T-helper 2 cell treated with Interferon-gamma antibody and Interleukin-4, amounts not matched to agents 5 μg/mL and 100 μg/mL, for 36 hours (primary cell): ENCODE measurements around the gene TUBB1.
"Not testable (repeated sequence)": the region's sequence is repeated elsewhere in the genome, so short reads cannot be mapped to it uniquely, and the experiment has no call there.

Source experiments
- DNase-seq: peaks from one replicate; pipeline ENCODE4 v3.0.0; 2021; ENCODE audit warnings: low spot score
- H3K27ac Mint-ChIP-seq: one replicate; pipeline ENCODE4 v1.8.0; 2021; ENCODE audit warnings: mild to moderate bottlenecking, mixed read lengths
- H3K27me3 Mint-ChIP-seq: one replicate; pipeline ENCODE4 v1.8.0; 2021; ENCODE audit warnings: low read depth, mixed read lengths
- H3K36me3 Mint-ChIP-seq: one replicate; pipeline ENCODE4 v1.8.0; 2021; ENCODE audit warnings: low read depth, mixed read lengths
- H3K4me1 Mint-ChIP-seq: one replicate; pipeline ENCODE4 v1.8.0; 2021; ENCODE audit warnings: low read depth, mixed read lengths
- H3K4me3 Mint-ChIP-seq: one replicate; pipeline ENCODE4 v1.8.0; 2022; ENCODE audit warnings: mild to moderate bottlenecking, moderate library complexity, mixed read lengths
- H3K9me3 Mint-ChIP-seq: one replicate; pipeline ENCODE4 v1.8.0; 2021; ENCODE audit warnings: mixed read lengths

TUBB1 gene

GRCh38 chr20:59006167-59006863 lies 12.9 kb upstream of the TUBB1 start:
- no peak for DNase-seq
- H3K4me3 Mint-ChIP-seq: peak overlapping the region; percentile 90
- H3K9me3 Mint-ChIP-seq: no peaks in the 10 kb centered on the region
- peak overlapping the region; percentile 72 for H3K27ac Mint-ChIP-seq
- H3K36me3 Mint-ChIP-seq: peaks cover 22% of the 10 kb centered on the region
- H3K4me1 Mint-ChIP-seq: peaks cover 40% of the 10 kb centered on the region
- no peaks in the 10 kb centered on the region for H3K27me3 Mint-ChIP-seq

GRCh38 chr20:59006864-59007664 lies 12.2 kb upstream of the TUBB1 start, which contains the start of gene CTSZ:
TSS of gene CTSZ (minus strand) at chr20:59007254. CDS start at chr20:59007128, 126 bp downstream.
- no peaks in the 10 kb centered on the region for H3K9me3 Mint-ChIP-seq
- H3K27ac Mint-ChIP-seq: peak within 1 kb of the TSS; percentile 85
- peak within 1 kb of the TSS; percentile 90 for H3K4me3 Mint-ChIP-seq
- peaks cover 18% of the 10 kb centered on the region for H3K36me3 Mint-ChIP-seq
- no peaks in the 10 kb centered on the region for H3K27me3 Mint-ChIP-seq
- H3K4me1 Mint-ChIP-seq: peaks cover 45% of the 10 kb centered on the region
- DNase-seq: peak; percentile 51

GRCh38 chr20:59007665-59008511 lies 11.3 kb upstream of the TUBB1 start:
- Mint-ChIP-seq H3K27ac (peak overlapping the region; percentile 85), H3K27me3 (no peaks in the 10 kb centered on the region), H3K36me3 (peaks cover 13% of the 10 kb centered on the region), H3K4me1 (peaks cover 46% of the 10 kb centered on the region), H3K4me3 (peak overlapping the region; percentile 80), H3K9me3 (no peaks in the 10 kb centered on the region)
- DNase-seq: no peak

- H3K9me3 Mint-ChIP-seq: no peaks in the 10 kb centered on the region
- no peak for DNase-seq
- peaks cover 7% of the 10 kb centered on the region for H3K36me3 Mint-ChIP-seq
- H3K4me1 Mint-ChIP-seq: peaks cover 51% of the 10 kb centered on the region
- no peak overlapping the region for H3K27ac Mint-ChIP-seq
- no peaks in the 10 kb centered on the region for H3K27me3 Mint-ChIP-seq
- no peak overlapping the region for H3K4me3 Mint-ChIP-seq
Observed at GRCh38 chr20:59008715-59009336, 10.4 kb upstream of the TUBB1 start.

GRCh38 chr20:59010321-59010994 lies 8.8 kb upstream of the TUBB1 start:
- DNase-seq: no peak
- H3K27me3 Mint-ChIP-seq: no peaks in the 10 kb centered on the region
- no peak overlapping the region for H3K27ac Mint-ChIP-seq
- peaks cover 45% of the 10 kb centered on the region for H3K4me1 Mint-ChIP-seq
- H3K36me3 Mint-ChIP-seq: no peaks in the 10 kb centered on the region
- no peaks in the 10 kb centered on the region for H3K9me3 Mint-ChIP-seq
- no peak overlapping the region for H3K4me3 Mint-ChIP-seq

- Mint-ChIP-seq H3K27ac (peak overlapping the region; percentile 52), H3K4me1 (peaks cover 43% of the 10 kb centered on the region), H3K9me3 (no peaks in the 10 kb centered on the region), H3K36me3 (no peaks in the 10 kb centered on the region), H3K4me3 (no peak overlapping the region), H3K27me3 (no peaks in the 10 kb centered on the region)
- no peak for DNase-seq
Observed at GRCh38 chr20:59010995-59011873, 8.0 kb upstream of the TUBB1 start.

GRCh38 chr20:59011874-59012157 lies 7.4 kb upstream of the TUBB1 start:
- H3K4me3 Mint-ChIP-seq, H3K9me3 Mint-ChIP-seq, H3K27ac Mint-ChIP-seq, H3K27me3 Mint-ChIP-seq, H3K36me3 Mint-ChIP-seq, DNase-seq: not testable (repeated sequence)
- H3K4me1 Mint-ChIP-seq: peaks cover 47% of the 10 kb centered on the region

- peak overlapping the region; percentile 30 for H3K4me3 Mint-ChIP-seq
- DNase-seq: no peak
- H3K9me3 Mint-ChIP-seq: no peaks in the 10 kb centered on the region
- H3K27ac Mint-ChIP-seq: peak overlapping the region; percentile 17
- no peaks in the 10 kb centered on the region for H3K36me3 Mint-ChIP-seq
- H3K27me3 Mint-ChIP-seq: no peaks in the 10 kb centered on the region
- peaks cover 51% of the 10 kb centered on the region for H3K4me1 Mint-ChIP-seq
Observed at GRCh38 chr20:59013031-59013951, 5.9 kb upstream of the TUBB1 start.

GRCh38 chr20:59013959-59014608 lies 5.1 kb upstream of the TUBB1 start:
- Mint-ChIP-seq H3K4me3 (peak overlapping the region; percentile 30), H3K9me3 (no peaks in the 10 kb centered on the region), H3K4me1 (peaks cover 51% of the 10 kb centered on the region), H3K27me3 (no peaks in the 10 kb centered on the region), H3K36me3 (no peaks in the 10 kb centered on the region), H3K27ac (peak overlapping the region; percentile 18)
- DNase-seq: no peak

- peaks cover 50% of the 10 kb centered on the region for H3K4me1 Mint-ChIP-seq
- no peak overlapping the region for H3K27ac Mint-ChIP-seq
- DNase-seq: no peak
- no peaks in the 10 kb centered on the region for H3K27me3 Mint-ChIP-seq
- no peaks in the 10 kb centered on the region for H3K9me3 Mint-ChIP-seq
- no peaks in the 10 kb centered on the region for H3K36me3 Mint-ChIP-seq
- peak overlapping the region; percentile 30 for H3K4me3 Mint-ChIP-seq
Observed at GRCh38 chr20:59014680-59015389, 4.4 kb upstream of the TUBB1 start.

GRCh38 chr20:59015411-59015810 lies 3.8 kb upstream of the TUBB1 start:
- Mint-ChIP-seq H3K27me3 (no peaks in the 10 kb centered on the region), H3K4me3 (no peak overlapping the region), H3K27ac (no peak overlapping the region), H3K36me3 (no peaks in the 10 kb centered on the region), H3K4me1 (peaks cover 45% of the 10 kb centered on the region), H3K9me3 (no peaks in the 10 kb centered on the region)
- DNase-seq: no peak
